Globus pallidus (tissue), 1 donor: ENCODE measurements around the gene TBX18.

Source experiments
- DNase-seq: peaks from one replicate; pipeline ENCODE4 v3.0.0-alpha.2; 2015; ENCODE audit warnings: low spot score

TBX18 gene

DNA sequence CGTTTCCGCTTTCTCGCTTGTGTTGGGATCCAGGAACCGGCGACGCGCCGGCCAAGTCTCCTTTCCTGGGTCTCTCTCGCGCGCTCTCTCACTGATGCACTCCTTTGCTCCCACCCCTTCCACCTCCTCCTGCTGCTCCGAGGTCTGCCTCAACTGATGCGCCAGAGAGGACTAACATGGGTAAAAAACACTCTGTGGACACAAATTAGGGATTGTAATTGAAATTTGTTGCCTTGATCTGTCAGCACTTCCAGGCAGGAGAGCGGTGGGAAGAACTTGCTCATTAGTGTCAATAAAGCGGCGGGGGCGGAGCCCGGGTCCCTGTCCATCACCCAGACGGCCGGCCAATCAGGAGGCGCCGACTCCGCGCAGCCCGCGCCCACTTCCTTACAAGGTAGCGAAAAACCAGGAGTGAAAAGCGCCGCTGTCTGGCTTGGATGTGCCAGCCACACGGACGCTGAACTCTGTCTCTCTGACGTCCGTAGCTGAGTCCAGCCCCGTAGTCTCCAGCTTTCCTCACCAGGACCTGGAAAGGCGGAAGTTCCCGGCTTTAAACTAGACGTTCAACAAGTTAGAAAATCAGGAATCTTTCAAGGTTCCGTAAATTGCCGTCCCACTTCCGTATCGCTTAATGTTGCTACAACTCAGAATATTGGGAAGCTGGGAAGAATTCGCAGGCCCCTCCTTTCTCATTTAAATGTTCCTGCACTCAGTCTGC is at the start of gene TBX18:
Gene TBX18 (minus strand): TSS at position 267 of the 718 bp plus-strand sequence. CDS start 417 bp downstream, outside the sequence.
- peak; percentile 15 for DNase-seq

- no peak for DNase-seq
Observed at GRCh38 chr6:84811351-84811750, 47.0 kb upstream of the TBX18 start.

- no peak for DNase-seq
Observed at GRCh38 chr6:84809455-84809854, 45.1 kb upstream of the TBX18 start.

GRCh38 chr6:84808491-84809061 is 44.2 kb upstream of the TBX18 start:
- no peak for DNase-seq

- DNase-seq = no peak
Observed at GRCh38 chr6:84805145-84805544, 40.7 kb upstream of the TBX18 start.

- DNase-seq = no peak
Observed at GRCh38 chr6:84804720-84805119, 40.3 kb upstream of the TBX18 start.

DNA sequence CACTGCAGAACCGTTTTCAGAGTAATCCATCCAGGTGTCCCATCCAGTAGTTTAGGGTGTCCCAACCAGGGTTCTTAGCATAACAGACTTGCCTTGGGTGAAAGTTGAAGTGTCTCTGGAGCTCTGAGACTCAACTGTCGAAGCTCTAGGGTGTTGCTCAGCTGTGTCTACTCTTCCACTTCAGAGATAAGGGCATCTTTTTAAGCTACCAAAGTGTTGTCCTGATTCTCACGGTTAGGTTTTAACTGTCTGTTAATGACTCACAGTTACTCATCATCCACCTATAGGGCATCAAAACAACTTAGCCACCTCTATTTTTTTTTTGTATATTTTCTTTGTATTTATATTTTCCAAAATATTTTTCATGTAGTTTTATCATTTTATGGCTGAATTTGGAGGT is 36.9 kb upstream of the TBX18 start:
- DNase-seq = no peak

DNA sequence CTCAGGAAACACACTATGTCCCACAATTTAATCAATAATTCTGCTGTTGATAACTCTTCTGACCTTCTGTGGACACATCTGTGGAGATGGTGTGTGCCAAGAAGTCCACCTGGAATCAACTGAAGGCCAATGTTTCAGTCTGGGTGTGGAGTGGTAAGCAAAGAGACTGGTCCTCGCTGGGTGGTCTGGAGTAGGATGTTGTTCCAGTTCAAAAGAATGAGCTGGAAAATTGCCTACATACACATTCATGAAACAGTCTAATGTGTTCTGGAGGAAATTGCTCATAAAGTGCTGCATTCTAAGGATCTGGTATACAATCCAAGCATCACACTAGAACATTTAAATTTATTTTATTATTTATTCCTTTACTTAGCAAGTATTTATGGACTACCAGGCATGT is 33.9 kb upstream of the TBX18 start:
- DNase-seq = no peak

- DNase-seq = no peak
Observed at GRCh38 chr6:84796343-84796742, 31.9 kb upstream of the TBX18 start.

GRCh38 chr6:84791927-84792326 is 27.5 kb upstream of the TBX18 start:
- DNase-seq = no peak

DNA sequence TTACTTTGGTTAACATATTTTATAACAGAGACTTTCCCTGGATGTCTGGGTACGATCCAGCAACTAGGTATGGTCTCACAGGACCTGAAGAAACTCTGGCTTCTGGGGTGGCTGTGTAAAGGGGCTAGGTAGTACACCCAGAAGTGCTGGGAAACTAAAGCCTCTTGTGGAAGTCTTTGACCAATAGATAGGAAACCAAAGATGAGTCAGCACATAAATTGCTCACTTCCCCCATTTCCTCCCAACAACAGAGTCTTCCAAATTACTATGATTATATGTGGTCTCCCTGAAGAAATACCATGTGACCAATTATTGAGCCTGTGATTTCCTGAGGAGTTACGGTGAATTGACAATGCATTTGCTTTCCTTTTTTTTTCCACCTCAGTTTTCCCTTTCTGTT is 26.8 kb upstream of the TBX18 start:
- no peak for DNase-seq

DNA sequence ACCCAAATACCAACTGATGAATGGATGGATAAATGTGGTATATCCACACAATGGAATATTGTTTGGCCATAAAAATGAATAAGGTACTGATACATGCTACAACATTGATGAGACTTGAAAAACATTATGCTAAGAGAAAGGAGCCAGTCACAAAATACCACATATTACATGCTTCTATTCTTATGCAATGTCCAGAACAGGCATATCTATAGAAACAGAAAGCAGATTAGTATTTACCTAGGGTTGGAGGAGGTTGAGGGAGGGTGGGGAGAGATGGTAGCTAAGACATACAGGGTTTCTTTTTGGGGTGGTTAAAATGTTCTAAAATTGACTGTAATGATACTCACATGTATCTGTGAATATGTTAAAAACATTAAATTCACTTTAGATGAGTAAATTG is 24.8 kb upstream of the TBX18 start:
- no peak for DNase-seq

GRCh38 chr6:84788689-84789088 is 24.3 kb upstream of the TBX18 start:
- no peak for DNase-seq

- DNase-seq = no peak
Observed at GRCh38 chr6:84785671-84786070, 21.3 kb upstream of the TBX18 start.

- no peak for DNase-seq
Observed at GRCh38 chr6:84779917-84780316, 15.5 kb upstream of the TBX18 start.

DNA sequence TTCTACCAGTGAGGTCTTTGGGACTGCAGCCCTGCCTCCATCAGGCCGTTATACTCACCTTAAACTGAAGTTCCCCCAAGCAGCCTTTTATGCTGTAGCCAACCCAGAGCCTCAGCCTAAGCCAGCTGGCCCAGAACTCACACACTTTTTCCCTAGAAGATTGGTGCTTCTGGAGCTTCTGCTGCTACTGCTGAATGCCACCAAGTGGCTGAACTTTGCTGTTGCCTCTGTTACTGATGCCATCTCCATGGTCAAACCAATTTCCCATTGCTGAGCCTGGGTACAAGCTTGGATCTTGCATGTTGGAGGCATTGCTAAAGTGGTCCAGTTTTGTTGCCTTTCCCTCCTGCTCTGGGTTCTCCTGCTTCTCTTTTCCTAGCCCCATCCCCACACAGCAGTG is 15.0 kb upstream of the TBX18 start:
- DNase-seq = no peak

- no peak for DNase-seq
Observed at GRCh38 chr6:84777888-84778287, 13.5 kb upstream of the TBX18 start.

- DNase-seq = no peak
Observed at GRCh38 chr6:84776392-84776791, 12.0 kb upstream of the TBX18 start.

DNA sequence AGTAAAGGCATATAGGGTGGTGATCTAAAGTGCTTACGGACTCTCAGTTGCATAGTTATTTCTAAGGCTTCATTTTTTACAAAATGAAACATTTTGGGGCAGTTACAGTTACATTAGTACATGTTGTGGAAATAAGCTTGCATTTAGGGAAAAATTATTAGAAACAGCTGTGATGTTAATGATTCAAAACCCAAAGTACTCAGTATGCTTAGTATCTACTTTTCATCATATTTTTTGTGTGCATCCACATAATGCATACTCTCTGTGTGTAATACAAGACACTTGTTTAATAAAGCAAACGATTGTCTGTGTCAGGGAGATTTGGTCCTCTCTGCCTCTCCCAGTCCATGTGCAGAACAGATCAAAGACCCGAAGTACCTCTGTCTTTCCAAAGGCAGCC is 11.4 kb upstream of the TBX18 start:
- DNase-seq = no peak

- no peak for DNase-seq
Observed at GRCh38 chr6:84774985-84775284, 10.5 kb upstream of the TBX18 start.

GRCh38 chr6:84774157-84774984 is 10.0 kb upstream of the TBX18 start:
- no peak for DNase-seq

GRCh38 chr6:84773431-84774156 is 9.2 kb upstream of the TBX18 start:
- no peak for DNase-seq

DNA sequence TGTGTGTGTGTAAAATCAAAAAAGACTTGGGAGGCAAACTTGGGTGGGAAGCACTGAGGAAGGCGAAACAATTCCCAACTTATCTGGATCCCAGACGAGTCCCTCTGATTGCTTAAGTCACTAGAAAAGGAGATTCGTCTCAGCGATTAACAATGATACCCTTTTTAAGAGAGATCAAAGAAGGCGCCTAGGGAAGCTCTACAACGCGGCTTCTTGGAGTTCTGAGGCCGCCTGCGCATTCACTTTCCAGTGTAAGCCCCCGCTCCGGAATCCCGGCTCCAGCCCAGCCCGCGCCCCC is 8.7 kb upstream of the TBX18 start:
- no peak for DNase-seq
